ENCODE data around the gene C5orf24.

DNA sequence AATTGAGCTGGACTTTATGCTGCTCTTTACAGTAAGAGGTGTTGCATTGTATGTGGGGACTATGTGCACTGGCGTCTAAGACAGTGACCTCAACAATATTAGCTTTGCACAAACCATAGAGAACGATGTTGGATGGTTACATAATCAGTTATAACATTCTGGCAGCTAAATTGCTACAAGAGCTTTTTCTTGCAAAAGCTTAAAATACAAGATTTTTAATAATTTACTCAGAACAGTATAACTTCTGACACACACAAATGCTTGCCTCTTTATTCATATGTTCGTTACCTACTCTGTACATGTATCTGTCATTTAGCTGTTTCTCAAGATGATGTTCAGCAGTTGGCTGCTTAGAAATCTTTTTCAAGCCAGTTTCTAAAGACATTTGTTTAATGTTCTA lies 11.6 kb downstream of the C5orf24 start:
- TF ChIP-seq NFIC (IDR thresholded peaks at IDR 0.05) (no peak), RAD21 (IDR thresholded peaks at IDR 0.05; ENCODE audit: low read depth) (no peak), CREB1 (IDR thresholded peaks at IDR 0.05; ENCODE audit: low read depth) (no peak), CEBPB (IDR thresholded peaks at IDR 0.05) (no peak), YY1 (IDR thresholded peaks at IDR 0.05; ENCODE audit: low read depth) (no peak), TCF12 (IDR thresholded peaks at IDR 0.05; ENCODE audit: low read depth) (no peak), TAF1 (IDR thresholded peaks at IDR 0.05; ENCODE audit: low read depth) (no peak), EP300 (IDR thresholded peaks at IDR 0.05; ENCODE audit: borderline replicate concordance) (no peak), FOXM1 (IDR thresholded peaks at IDR 0.05; ENCODE audit: borderline replicate concordance, low read depth) (no peak), TEAD4 (IDR thresholded peaks at IDR 0.05) (no peak), ZBTB7A (IDR thresholded peaks at IDR 0.05; ENCODE audit: low read depth) (no peak)
- TF ChIP-seq, protein P1, sequence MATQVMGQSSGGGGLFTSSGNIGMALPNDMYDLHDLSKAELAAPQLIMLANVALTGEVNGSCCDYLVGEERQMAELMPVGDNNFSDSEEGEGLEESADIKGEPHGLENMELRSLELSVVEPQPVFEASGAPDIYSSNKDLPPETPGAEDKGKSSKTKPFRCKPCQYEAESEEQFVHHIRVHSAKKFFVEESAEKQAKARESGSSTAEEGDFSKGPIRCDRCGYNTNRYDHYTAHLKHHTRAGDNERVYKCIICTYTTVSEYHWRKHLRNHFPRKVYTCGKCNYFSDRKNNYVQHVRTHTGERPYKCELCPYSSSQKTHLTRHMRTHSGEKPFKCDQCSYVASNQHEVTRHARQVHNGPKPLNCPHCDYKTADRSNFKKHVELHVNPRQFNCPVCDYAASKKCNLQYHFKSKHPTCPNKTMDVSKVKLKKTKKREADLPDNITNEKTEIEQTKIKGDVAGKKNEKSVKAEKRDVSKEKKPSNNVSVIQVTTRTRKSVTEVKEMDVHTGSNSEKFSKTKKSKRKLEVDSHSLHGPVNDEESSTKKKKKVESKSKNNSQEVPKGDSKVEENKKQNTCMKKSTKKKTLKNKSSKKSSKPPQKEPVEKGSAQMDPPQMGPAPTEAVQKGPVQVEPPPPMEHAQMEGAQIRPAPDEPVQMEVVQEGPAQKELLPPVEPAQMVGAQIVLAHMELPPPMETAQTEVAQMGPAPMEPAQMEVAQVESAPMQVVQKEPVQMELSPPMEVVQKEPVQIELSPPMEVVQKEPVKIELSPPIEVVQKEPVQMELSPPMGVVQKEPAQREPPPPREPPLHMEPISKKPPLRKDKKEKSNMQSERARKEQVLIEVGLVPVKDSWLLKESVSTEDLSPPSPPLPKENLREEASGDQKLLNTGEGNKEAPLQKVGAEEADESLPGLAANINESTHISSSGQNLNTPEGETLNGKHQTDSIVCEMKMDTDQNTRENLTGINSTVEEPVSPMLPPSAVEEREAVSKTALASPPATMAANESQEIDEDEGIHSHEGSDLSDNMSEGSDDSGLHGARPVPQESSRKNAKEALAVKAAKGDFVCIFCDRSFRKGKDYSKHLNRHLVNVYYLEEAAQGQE (IDR thresholded peaks at IDR 0.05; ENCODE audit: low read depth), result no peak
- TF ChIP-seq, protein P2, sequence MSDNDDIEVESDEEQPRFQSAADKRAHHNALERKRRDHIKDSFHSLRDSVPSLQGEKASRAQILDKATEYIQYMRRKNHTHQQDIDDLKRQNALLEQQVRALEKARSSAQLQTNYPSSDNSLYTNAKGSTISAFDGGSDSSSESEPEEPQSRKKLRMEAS (IDR thresholded peaks at IDR 0.05), result no peak
- TF ChIP-seq, protein P3, sequence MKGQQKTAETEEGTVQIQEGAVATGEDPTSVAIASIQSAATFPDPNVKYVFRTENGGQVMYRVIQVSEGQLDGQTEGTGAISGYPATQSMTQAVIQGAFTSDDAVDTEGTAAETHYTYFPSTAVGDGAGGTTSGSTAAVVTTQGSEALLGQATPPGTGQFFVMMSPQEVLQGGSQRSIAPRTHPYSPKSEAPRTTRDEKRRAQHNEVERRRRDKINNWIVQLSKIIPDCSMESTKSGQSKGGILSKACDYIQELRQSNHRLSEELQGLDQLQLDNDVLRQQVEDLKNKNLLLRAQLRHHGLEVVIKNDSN (IDR thresholded peaks at IDR 0.05), result no peak
